HG03064 (cell line): Measurements from ENCODE around the gene NDUFAF8.

ENCODE experiments used
- ATAC-seq: cut with Tn5 transposase; IDR thresholded peaks from one replicate; pipeline ENCODE4 v1.9.1; 2021; ENCODE audit warnings: low read depth; ENCODE audit not compliant: unreplicated experiment

Gene NDUFAF8

DNA sequence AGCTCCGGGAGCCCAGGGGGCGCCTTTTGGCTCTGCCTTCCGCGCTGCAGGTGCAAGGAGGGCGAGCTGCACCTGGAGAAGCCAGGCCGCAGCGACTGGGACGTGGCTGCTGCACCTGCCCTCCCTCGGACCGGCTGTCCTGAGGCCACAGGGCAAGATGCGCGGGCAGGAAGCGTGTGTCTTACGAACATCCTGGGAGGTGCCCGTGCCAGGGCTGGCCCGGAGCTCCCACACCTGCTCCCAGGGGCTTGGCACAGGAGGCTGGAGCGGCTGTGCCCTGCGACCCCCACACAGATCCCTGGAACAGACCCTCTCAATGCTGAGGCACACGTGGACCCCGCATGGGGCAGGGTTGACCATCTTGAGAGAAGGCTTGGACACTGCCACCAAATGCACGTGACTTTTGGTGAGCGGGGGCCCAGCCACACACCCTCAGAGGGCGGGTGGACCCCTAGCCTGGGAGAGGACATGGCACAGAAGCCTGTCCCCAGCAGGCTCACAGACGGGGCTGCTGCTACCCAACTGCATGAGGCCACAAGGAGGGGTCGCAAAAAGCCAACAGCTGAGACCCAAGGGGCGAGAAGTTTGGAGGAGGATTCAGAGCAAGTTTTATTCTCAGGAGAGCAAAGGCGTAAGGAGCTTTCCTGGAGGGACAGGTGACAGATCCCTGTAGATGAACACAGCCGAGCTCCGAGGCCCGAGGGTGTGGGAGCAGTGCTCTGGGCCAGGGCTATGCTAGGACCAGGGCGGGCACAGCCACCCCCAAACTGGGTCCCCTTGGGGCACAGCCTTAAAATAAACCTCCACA lies 11.4 kb downstream of the NDUFAF8 start:
- no peak for ATAC-seq

DNA sequence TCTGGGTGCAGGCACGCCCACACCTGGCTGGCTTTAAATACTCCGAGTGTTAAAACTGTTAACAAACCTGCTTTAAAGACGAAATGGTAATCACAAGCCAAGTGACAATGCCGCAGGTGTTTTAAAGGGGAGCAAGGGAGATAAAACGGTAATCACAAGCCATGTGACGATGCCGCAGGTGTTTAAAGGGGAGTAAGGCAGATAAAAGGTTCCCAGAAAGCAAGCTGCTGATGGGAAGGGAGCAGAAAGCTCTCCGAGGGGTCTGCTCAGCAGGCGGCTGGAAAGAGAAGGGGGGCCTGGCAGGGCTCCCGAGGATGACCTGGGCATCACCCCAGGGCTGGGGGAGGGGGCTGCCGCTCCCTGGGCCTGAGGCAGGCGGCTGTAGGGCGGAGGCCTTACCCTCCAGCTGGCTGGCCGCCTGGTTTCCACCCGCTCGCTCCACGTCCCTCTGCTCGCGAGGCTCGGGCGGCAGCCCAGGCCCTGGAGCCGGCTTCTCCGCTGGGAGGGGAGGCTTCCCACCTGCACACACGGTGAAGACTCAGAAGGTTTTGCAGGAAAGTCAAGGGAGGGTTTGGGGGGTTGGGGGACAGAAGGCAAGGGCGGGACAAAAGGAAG lies 12.1 kb downstream of the NDUFAF8 start:
- ATAC-seq, result no peak

DNA sequence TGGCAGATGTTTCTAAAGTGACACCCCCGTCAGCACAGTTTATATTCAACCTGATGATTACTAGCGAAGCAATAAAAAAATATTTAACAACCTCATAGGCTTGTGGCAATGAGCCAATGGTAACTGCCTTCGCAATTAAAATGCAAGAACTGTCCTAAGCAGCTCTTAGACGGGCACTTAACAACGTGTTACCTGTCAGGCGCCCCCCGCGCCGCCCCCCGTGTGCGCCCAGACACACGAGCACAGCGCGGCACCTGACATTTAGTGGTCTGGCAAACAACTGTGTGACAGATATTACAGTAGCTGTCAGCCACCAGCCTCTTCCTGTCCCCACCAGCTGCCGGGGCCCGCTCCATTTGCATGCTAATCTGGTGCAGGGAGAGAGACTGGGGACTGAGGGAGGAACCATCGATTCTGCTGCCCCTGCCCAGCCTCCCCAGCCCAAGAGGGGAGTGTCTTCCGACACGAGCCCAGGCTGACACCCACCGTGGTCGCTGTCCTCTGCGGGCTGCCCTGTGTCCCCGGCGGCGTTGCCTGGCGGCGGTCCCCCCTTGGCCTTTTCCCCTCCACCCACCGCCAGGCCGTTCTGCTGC lies 12.7 kb downstream of the NDUFAF8 start:
- ATAC-seq, result no peak

DNA sequence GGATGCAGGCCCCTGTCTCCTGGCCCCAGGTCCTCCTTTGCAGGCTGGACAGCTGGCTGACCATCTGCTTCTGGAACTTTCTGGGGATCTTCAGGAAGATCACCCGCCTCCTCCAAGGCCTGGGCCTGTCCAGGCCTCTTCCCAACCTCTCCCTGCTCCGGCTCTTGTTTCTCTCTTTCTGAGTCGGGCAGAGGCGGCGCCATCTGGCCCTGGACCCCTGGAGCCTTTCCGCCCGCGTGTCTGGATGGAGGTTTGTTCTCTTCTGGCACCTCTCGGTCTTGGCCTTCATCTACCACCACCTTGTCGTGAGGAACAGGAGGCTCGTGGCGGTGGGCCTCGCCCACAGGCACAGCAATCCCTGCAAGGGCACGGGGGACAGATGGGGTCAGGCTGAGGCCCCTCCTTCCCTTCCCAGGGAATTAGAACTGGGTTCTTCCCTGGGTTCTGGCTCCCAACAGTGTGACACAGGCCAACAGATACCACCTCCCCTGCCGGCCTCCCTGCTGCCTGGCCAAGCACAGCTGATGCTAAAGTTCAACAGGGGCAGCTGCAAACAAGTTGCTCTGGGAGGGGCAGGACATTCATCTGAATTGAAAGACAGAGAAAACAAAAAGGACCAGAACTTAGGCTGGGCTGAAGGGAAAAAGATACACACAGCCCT lies 13.3 kb downstream of the NDUFAF8 start:
- ATAC-seq, result no peak

DNA sequence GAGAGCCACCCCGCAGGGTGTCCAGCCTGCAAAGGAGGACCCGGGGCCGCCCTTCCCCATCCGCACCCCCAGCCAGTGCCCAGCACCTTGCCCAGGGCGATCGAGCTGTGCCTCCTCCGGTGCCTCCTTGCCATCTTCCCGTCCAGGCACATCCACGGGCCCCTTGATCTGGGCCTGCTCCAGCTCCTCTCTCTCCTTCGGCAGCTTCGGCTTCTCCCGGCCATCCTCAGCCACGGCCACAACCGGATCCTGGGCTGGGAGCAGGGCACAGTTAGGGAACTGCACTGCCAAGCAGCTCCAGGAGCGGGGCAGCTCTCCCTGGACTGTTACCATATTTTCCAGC lies 13.8 kb downstream of the NDUFAF8 start:
- ATAC-seq, result no peak

DNA sequence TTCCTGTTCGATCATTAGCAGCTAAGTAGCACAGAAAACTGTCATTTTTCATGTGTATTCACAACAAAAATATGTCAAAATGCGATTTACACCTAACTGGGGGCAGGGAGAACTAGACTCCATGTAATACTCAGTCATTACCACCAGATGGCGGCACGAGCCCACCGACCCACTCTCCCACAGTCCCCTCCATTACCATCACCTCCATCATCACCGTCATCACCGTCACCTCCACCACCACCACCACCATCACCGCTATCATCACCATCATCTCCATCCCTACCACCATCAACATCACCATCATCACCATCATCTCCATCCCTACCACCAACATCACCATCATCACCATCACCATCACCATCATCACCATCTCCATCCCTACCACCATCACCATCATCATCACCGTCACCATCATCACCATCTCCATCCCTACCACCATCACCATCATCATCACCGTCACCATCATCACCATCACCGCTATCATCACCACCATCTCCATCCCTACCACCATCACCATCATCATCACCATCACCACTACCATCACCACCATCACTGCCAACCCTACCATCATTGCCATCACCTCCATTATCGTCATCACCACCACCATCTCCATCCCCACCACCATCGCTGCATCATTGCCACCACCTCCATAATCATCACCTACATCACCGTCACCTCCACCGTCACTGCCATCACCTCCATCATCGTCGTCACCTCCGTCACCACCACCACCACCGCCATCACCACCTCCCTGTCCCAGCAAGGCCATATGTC lies 14.4 kb downstream of the NDUFAF8 start:
- ATAC-seq, result no peak

DNA sequence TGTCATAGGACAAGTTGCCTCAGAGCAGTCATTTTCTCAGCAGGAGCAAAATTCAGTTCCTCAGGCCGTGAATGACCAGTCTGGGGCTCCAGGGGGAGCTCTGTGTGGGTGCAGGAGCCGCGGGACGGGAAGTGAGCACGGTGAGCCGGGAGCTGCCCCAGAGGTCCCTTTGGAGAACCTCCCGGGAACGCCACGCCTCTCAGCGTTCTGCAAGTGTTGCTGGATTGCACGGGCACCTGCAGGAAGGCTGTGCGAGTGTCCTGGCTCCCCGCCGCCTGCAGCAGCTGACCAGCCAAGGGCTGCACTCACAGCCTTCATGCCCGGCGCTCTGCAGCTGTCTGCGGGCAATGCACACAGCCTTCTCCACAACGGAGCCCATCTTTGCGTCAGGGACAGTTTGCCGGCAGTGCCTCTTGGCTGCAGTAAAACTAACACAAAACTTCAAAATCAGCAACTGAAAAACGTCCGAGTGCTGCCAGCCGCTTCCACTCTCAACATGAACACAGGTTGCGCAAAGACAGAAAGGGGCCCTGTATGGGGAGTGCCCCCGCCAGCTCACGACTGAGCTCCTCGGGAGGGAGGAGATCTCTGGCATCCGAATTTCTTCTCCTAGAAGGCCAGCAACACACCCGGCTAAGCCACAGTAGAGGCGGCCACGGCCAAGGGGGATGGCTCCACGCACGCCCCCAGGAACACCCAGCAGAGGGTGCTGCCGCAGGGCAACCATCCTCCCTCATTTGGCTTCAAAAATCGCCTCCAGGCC lies 16.0 kb downstream of the NDUFAF8 start:
- no peak for ATAC-seq

DNA sequence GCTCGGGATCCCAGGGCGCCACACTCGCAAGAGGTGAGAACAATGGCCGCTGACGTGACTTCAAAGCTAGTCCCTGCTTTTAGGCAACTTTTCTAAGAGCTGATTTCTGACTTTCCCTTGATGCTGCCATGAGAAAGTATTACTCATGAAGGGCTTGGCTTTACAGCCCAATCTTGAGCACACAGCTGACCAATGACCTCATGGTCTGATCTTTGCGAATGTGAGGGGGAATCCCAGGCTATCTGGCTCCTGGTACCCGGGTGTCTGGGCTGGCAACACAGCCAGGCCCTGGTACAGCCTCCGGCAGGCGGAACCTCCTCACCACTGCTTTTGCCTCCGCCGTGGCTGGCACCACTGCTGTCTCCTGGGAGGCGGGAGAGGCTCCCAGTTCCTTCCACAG lies 17.5 kb downstream of the NDUFAF8 start:
- no peak for ATAC-seq

DNA sequence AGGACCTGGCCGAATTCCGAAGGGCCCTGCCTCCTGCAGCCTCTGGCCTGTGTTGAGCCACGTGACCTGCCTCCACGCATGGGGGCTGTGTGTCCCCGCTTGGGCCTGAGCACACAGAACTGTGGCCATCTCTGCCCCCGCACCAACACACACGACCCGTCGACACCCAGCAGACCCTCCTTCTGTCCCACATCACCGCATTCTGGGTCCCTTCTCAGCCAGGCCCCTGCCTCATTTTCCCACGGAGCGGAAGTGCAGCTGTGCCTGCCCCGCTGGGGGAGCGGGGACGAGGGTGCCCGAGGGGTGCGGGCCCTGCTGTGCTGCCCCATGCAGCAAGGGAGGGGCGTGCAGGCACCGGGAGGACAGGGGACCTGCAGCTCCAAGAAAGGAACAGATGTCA lies 18.4 kb downstream of the NDUFAF8 start:
- no peak for ATAC-seq

DNA sequence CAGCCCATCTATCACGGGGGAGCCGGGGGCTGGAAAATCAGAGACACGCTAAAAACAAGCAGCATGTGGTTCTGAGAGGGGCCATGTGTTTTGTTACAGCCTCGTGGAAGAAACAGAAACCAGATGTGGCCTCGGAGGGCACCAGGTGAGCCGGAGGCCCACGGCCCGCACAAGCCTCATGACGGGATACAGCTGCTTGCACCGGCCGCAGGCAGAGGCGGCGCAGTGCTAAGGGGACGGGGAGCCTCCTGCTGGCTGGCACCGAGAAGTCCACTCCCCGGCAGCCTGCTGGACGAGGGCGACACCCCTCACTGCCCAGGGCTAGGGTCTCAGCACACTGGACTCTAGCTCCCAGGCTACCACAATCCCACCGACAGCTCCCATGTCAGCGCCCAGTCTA lies 19.2 kb downstream of the NDUFAF8 start:
- ATAC-seq, result no peak

DNA sequence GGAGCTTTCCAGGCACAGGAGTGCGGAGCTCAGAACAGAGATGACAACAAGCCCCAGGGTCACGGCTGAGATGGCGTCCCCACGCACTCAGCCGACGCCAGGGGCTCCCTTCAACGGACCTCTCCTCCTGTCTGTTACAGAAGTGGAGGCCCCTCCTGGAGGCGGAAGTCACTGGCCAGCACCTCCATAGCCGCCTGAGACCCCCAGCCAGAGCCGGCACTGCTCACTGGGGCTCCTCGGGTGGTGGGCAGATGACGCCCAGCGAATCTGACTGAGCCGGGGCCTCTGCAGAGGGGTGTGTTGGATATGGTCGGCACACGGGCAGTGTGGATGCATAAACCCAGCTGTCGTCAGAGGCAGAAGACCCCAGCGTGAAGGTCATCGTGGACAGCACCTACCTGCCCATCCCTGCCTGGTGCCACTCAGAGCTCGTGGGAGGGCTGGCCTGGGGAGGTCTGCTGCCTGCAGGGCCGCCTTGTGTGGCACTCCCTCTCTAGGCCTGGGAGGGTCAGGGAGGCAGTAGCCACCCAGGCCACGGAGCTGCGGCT lies 20.0 kb downstream of the NDUFAF8 start:
- no peak for ATAC-seq

DNA sequence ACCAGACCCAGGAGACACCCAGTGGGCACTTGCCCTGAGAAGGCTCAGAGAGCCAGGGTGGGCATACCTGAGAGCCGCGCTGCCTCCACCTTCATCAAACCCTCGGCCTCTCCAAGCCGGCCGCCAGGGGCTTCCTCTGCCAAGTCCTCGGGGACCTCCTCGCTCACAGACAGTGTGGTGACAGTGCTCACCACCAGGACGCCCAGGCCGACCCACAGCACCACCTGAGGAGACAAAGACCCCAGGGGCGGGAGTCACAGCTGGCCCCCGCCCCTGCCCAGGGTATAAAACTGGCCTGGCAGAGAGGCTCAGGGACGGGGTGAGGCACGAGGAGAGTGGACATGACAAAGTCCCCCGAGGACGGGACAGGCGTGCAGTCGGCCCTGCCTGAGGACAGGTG lies 21.1 kb downstream of the NDUFAF8 start:
- no peak for ATAC-seq

DNA sequence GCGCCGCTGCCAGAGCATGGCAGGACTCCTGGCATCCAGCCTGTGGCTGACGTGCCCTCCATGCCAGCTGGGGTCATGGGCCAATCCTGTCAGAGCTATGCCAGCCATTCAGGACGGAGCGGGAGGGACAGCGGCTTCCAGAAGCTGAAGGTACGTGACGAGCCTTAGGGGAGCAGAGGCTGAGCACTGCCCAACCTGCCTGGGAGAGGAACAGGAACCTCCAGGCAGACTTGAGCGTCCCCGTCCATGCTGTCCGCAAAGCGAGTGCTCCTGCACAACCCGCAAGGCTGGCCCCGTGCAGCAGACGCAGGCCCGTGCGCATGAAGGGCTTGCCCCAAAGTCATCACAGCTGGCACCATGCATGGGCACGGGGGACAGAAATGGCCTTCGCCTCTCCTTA lies 21.5 kb downstream of the NDUFAF8 start:
- no peak for ATAC-seq

DNA sequence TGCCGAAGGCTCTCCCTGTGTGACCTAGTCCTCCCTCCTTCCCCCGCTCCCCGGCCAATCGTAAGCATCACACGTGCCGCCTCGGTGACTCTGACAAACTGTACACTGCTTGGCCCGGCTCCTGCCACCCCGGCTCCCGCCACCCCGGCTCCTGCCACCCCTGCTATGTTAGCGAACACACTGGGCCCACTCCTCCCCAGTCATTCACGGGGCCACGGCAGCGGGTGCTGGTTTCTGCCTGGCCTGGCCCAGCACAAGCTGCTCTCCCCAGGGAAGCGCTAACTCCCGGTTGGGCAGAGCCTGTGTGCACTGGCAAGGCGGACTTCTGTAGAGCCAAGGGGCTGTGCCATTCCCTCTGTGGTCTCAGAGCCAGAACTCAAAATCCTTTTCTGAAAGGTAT lies 22.0 kb downstream of the NDUFAF8 start:
- ATAC-seq, result no peak

DNA sequence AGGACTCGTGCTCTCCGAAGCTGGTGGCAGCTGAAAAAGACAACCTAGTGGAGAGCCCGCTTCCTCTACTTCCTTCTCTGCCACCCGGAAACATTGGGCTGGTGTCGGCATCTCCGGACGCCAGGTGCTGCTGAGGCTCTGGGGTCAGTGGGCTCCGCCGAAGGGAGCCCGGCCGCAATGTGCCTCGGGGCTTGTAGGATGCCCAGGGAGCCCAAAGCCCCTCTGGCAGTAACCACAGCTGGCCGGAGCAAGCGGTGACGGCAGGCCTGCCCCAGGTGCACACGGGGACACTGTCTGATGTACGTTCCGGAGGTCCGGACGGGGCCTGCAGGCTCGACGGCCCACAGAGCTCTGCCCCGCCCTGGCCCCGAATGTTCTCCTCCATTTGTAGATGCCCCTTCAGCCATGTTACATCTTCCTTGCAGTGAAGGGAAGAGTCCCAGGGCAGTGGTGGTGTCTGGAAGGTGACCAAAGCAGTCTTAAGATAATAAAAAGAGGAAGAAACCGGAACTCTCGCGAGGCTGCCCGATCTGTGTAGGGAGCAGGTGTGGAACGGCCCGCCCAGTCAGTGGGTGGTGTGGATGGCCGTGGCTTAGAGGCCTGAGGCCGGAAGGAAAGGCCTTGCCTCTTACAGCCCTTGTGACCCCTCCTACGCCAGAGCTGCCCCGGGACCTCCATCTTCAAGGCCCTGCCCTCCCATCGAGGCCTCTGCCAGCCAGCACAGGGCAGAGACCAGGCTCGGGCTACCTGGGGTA lies 22.6 kb downstream of the NDUFAF8 start:
- no peak for ATAC-seq

DNA sequence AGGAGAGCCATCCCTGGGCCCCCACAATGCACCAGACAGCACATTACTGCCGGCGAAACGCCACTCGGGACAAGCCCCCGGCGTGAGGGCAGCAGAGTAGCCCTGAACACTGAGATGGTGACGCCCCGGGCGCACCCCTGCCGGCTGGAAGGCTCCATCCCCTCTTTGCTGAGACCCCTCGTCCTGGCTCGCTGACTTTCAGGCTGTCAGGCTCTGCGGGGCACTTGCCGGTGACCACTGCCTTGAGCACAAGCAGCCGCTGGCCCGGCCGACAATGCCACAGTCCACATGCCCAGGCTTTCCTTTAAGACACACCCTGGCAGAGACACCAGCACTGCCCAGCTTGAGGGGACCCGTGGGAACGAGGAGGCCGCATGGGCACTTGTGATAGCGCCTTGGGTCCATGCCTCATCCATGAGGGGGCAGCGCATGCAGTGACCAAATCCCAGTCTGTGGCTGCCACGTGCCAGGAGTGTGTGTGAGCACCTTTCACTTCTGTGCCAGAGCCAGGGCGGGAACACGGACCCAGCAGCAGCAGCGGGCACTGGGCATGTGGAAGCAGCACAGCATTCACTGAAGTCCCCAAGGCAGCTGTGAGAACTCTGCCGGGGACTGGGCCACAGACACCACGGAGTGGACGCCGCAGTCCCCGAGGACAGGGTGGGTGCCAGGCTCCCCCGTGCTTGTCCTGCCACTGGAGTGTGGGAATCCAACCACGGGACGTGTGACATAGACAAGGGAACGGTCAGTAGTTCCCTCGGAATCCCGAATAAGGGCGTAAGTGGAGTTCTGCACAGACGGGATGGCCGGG lies 24.5 kb downstream of the NDUFAF8 start:
- ATAC-seq, result no peak

DNA sequence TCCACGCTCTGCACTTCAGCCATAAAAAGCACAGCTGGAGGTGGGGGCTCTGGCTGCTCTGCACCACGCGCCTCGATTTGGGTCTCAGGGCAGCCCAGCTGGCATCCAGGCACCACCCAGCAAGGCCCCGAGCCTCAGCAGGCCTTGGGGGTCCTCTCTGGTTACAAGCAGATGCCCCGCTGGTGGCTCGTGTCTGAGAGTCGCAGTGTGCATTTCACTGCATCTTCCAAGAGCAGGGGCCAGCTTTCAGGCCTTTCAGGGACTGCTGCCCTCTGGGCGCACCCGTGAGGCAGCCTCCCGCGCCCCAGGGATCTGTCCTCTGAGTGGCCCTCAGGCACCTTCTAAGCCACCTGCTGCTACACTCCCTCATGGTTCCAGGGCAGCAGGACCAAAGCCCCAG lies 25.5 kb downstream of the NDUFAF8 start:
- ATAC-seq, result no peak

DNA sequence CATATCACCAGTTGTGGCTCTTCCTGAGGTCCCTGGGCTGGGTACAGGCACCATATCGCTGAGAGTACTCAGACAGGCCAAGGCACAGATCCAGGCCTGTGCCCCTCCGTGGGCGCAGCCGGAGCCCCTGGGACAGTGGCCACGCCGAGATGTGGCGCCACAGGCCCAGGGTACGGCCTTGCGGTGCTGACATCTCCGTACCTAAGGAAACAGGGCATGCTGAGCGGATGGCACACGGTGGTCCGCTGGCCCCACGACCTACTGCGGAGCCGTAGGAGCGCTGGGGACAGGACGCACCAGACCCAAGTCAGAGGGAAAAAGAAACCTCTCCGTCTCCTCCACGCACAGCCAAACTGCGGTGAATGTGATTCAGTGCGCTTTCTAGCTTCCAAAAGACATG lies 26.5 kb downstream of the NDUFAF8 start:
- no peak for ATAC-seq
